GM23338 (cell line): ENCODE results near the gene MORC3. TPM values are rescaled to one million over a fixed set of nuclear protein-coding genes. Genes with fewer than 3 reads are reported as not detected.

Experiments
- ATAC-seq: fragments of 200-7000 bp; cut with Tn5 transposase; 3 replicates; pipeline ENCODE4 v1.9.1; 2020
- DNase-seq: peaks from one replicate; pipeline ENCODE4 v3.0.0-alpha.2; 2015; ENCODE audit warnings: low spot score
- H2AFZ ChIP-seq: fragments of 200-600 bp; sonication (generic); 2 replicates; pipeline ENCODE4 v1.8.0; 2016; ENCODE audit warnings: antibody characterized with exemption, mild to moderate bottlenecking, moderate library complexity
- H3F3A ChIP-seq: fragments of 200-600 bp; sonication (generic); replicated peaks from 2 replicates; pipeline ENCODE4 v1.8.0; 2017; ENCODE audit warnings: antibody characterized with exemption, mixed run types, low read depth
- H3K27ac ChIP-seq: fragments of 200-600 bp; sonication (generic); 2 replicates; pipeline ENCODE4 v1.6.1; 2016; ENCODE audit warnings: low read depth
- H3K27me3 ChIP-seq: fragments of 200-600 bp; sonication (generic); 2 replicates; pipeline ENCODE4 v1.8.0; 2016; ENCODE audit warnings: mild to moderate bottlenecking, mixed run types, moderate library complexity; ENCODE audit not compliant: insufficient read depth
- H3K36me3 ChIP-seq: fragments of 200-600 bp; sonication (generic); 2 replicates; pipeline ENCODE4 v1.8.0; 2016; ENCODE audit warnings: mild to moderate bottlenecking; ENCODE audit not compliant: insufficient read depth
- H3K4me1 ChIP-seq: fragments of 200-600 bp; sonication (generic); 2 replicates; pipeline ENCODE4 v1.8.0; 2016; ENCODE audit warnings: mild to moderate bottlenecking, moderate library complexity; ENCODE audit not compliant: insufficient read depth
- H3K4me2 ChIP-seq: fragments of 200-600 bp; sonication (generic); 2 replicates; pipeline ENCODE4 v1.7.1; 2017; ENCODE audit warnings: mixed run types
- H3K4me3 ChIP-seq: fragments of 200-600 bp; sonication (generic); 2 replicates; pipeline ENCODE4 v1.6.1; 2016; ENCODE audit warnings: mixed run types
- H3K79me2 ChIP-seq: fragments of 200-600 bp; sonication (generic); replicated peaks from 2 replicates; pipeline ENCODE4 v1.8.0; 2017; ENCODE audit warnings: mild to moderate bottlenecking; ENCODE audit not compliant: insufficient read depth
- H3K9me2 ChIP-seq: fragments of 200-600 bp; sonication (generic); 2 replicates; pipeline ENCODE4 v1.8.0; 2017; ENCODE audit not compliant: insufficient read depth
- H4K20me1 ChIP-seq: fragments of 200-600 bp; sonication (generic); replicated peaks from 2 replicates; pipeline ENCODE4 v1.8.0; 2017; ENCODE audit warnings: mild to moderate bottlenecking; ENCODE audit not compliant: insufficient read depth
- H3K27ac Mint-ChIP-seq: 2 replicates; pipeline ENCODE4 v1.8.0; 2020; ENCODE audit warnings: inconsistent platforms, mild to moderate bottlenecking, moderate library complexity, mixed read lengths
- H3K27me3 Mint-ChIP-seq: 3 replicates; pipeline ENCODE4 v1.8.0; 2022; ENCODE audit warnings: low read depth, mild to moderate bottlenecking, moderate library complexity, mixed read lengths, inconsistent platforms; ENCODE audit not compliant: insufficient read depth, poor library complexity
- H3K36me3 Mint-ChIP-seq: 3 replicates; pipeline ENCODE4 v1.8.0; 2021; ENCODE audit warnings: low read depth, mild to moderate bottlenecking, inconsistent platforms, moderate library complexity, mixed read lengths
- H3K4me1 Mint-ChIP-seq: 3 replicates; pipeline ENCODE4 v1.8.0; 2020; ENCODE audit warnings: mild to moderate bottlenecking, inconsistent platforms, mixed read lengths
- H3K4me3 Mint-ChIP-seq: 3 replicates; pipeline ENCODE4 v1.8.0; 2021; ENCODE audit warnings: moderate library complexity, mild to moderate bottlenecking, inconsistent platforms, mixed read lengths
- H3K9me3 Mint-ChIP-seq: 3 replicates; pipeline ENCODE4 v1.8.0; 2020; ENCODE audit warnings: moderate library complexity, mild to moderate bottlenecking, inconsistent platforms, mixed read lengths
- CREB1 ChIP-seq: fragments of 250-450 bp; sonication (Bioruptor Pico); IDR thresholded peaks from 2 replicates; pipeline ENCODE4 v1.5.0; 2020; ENCODE audit warnings: low read depth, mild to moderate bottlenecking, moderate library complexity
- CTCF ChIP-seq, 2 experiments: fragments of 200-600 bp in 1 of 2; sonication (generic) in 1 of 2; conservative IDR thresholded peaks; 2 replicates each; pipeline versions ENCODE4 v1.5.1 to v1.6.1; 2016 to 2017; ENCODE audit warnings: antibody characterized with exemption in 2 of 2, low read depth in 2 of 2, mild to moderate bottlenecking in 2 of 2, moderate library complexity in 1 of 2
- ETS1 ChIP-seq: IDR thresholded peaks from 2 replicates; pipeline ENCODE4 v1.6.1; 2016; ENCODE audit warnings: antibody characterized with exemption
- EZH2 ChIP-seq: fragments of 200-600 bp; sonication (generic); IDR thresholded peaks from one replicate; pipeline ENCODE4 v1.8.0; 2017; ENCODE audit warnings: antibody characterized with exemption, mild to moderate bottlenecking, low read depth; ENCODE audit not compliant: unreplicated experiment
- EZH2phosphoT487 ChIP-seq: fragments of 200-600 bp; sonication (generic); IDR thresholded peaks from one replicate; pipeline ENCODE4 v1.8.1; 2018; ENCODE audit warnings: antibody characterized with exemption; ENCODE audit not compliant: unreplicated experiment
- JUNB ChIP-seq: IDR thresholded peaks from one replicate; pipeline ENCODE4 v1.6.1; 2016; ENCODE audit warnings: antibody characterized with exemption; ENCODE audit not compliant: unreplicated experiment
- NANOG ChIP-seq: IDR thresholded peaks from 2 replicates; pipeline ENCODE4 v1.6.1; 2016; ENCODE audit warnings: antibody characterized with exemption, borderline replicate concordance
- POLR2AphosphoS5 ChIP-seq: IDR thresholded peaks from 2 replicates; pipeline ENCODE4 v1.6.1; 2016; ENCODE audit warnings: antibody characterized with exemption, low read depth
- STAT1 ChIP-seq: IDR thresholded peaks from one replicate; pipeline ENCODE4 v1.6.1; 2016; ENCODE audit warnings: antibody characterized with exemption; ENCODE audit not compliant: unreplicated experiment
- ZNF114 ChIP-seq: fragments of 250-450 bp; sonication (Bioruptor Pico); IDR thresholded peaks from 2 replicates; pipeline ENCODE4 v1.5.0; 2020; ENCODE audit warnings: mild to moderate bottlenecking, moderate library complexity
- ZNF331 ChIP-seq: fragments of 250-450 bp; sonication (Bioruptor Pico); IDR thresholded peaks from 2 replicates; pipeline ENCODE4 v1.5.0; 2020; ENCODE audit warnings: low read depth, mild to moderate bottlenecking, moderate library complexity
- polyA plus RNA-seq: library from polyadenylated mRNA; unstranded; fragments of >200 nt; fragmentation: Nextera tagmentation; extraction: Ambion mirVana; gene quantifications from 2 replicates; pipeline ENCODE4 v1.2.1, GENCODE V29; 2016
- total RNA-seq: library from RNA; depleted of rRNA; stranded (reverse); fragments of >200 nt; shearing (Covaris generic); gene quantifications from 2 replicates; pipeline ENCODE4 v1.2.3, GENCODE V29; 2014

MORC3 gene
- total and polyA plus RNA-seq, 2 experiments from 2014 or later = 11.5 to 25.4 TPM

- Histone ChIP-seq H3K27me3 (no peaks in the 10 kb centered on the region), H4K20me1 (peaks cover 6% of the 10 kb centered on the region; the same call in 1 of the 2 replicates), H3K4me3 (no peak overlapping the region), H3K9me2 (no peaks in the 10 kb centered on the region), H3K4me1 (no peaks in the 10 kb centered on the region), H3K36me3 (peaks cover 41% of the 10 kb centered on the region), H2AFZ (no peak overlapping the region), H3K4me2 (no peak overlapping the region), H3K27ac (no peak overlapping the region), H3K79me2 (no peaks in the 10 kb centered on the region), H3F3A (no peaks in the 10 kb centered on the region)
- Mint-ChIP-seq H3K27me3 (peaks cover 4% of the 10 kb centered on the region), H3K9me3 (no peaks in the 10 kb centered on the region), H3K4me1 (no peaks in the 10 kb centered on the region), H3K36me3 (peaks cover 60% of the 10 kb centered on the region), H3K4me3 (no peak overlapping the region), H3K27ac (no peak overlapping the region)
- DNase-seq (no peak), ATAC-seq (no peak)
- TF ChIP-seq ZNF114 (CRISPR knock-in tag) = no peak
These were observed 29.3 kb downstream of the MORC3 start for GRCh38 chr21:36349315-36349714.

- Mint-ChIP-seq H3K27ac (no peak overlapping the region), H3K9me3 (no peaks in the 10 kb centered on the region), H3K4me1 (no peaks in the 10 kb centered on the region), H3K4me3 (no peak overlapping the region), H3K27me3 (peaks cover 4% of the 10 kb centered on the region), H3K36me3 (peaks cover 63% of the 10 kb centered on the region)
- no peak overlapping the region for H3K4me2 ChIP-seq
- H3K9me2 ChIP-seq = no peaks in the 10 kb centered on the region
- TF ChIP-seq EZH2phosphoT487 = no peak
- TF ChIP-seq JUNB = no peak
- TF ChIP-seq NANOG = no peak
- TF ChIP-seq STAT1 = no peak
- no peak for TF ChIP-seq ZNF114 (CRISPR knock-in tag)
- no peak for TF ChIP-seq ETS1
- no peak for TF ChIP-seq EZH2
- no peak for TF ChIP-seq CTCF (conservative IDR thresholded peaks at IDR 0.05; ENCODE audit: low read depth in 2 of 2)
- no peak for TF ChIP-seq ZNF331 (CRISPR knock-in tag)
- no peak for TF ChIP-seq CREB1 (CRISPR knock-in tag)
- no peak for TF ChIP-seq POLR2AphosphoS5
- H3F3A ChIP-seq = no peaks in the 10 kb centered on the region
- H3K27ac ChIP-seq = no peak overlapping the region
- H3K4me1 ChIP-seq = no peaks in the 10 kb centered on the region
- peaks cover 36% of the 10 kb centered on the region for H3K36me3 ChIP-seq
- peaks cover 6% of the 10 kb centered on the region; the same call in 1 of the 2 replicates for H4K20me1 ChIP-seq
- 0 out of 2 replicates have a peak, but pooled peaks cover 4% of the 10 kb centered on the region for H3K79me2 ChIP-seq
- no peak for ATAC-seq
- no peak overlapping the region for H2AFZ ChIP-seq
- H3K27me3 ChIP-seq = no peaks in the 10 kb centered on the region
- no peak overlapping the region for H3K4me3 ChIP-seq
- no peak for DNase-seq
These were observed 30.4 kb downstream of the MORC3 start for GRCh38 chr21:36350282-36350910.
